RPMI7951 (cell line): ENCODE measurements around the gene URB1. TPM values are rescaled to one million over a fixed set of nuclear protein-coding genes. Genes with fewer than 3 reads are reported as not detected.
A peak's percentile ranks its signal among the peaks of the same experiment; 100 is the strongest.

ENCODE experiments used
- DNase-seq: peaks from one replicate; pipeline ENCODE4 v3.0.0-alpha.2; 2012; ENCODE audit warnings: low read depth
- total RNA-seq: library from RNA; depleted of rRNA; stranded (reverse); fragments of >200 nt; shearing (Covaris generic); gene quantifications from 2 replicates; pipeline ENCODE4 v1.2.3, GENCODE V29; 2014

Gene URB1
- total RNA-seq, 1 experiment from 2014 or later = 7.2 TPM

GRCh38 chr21:32347351-32347750 lies 45.5 kb downstream of the URB1 start:
- DNase-seq = no peak

DNA sequence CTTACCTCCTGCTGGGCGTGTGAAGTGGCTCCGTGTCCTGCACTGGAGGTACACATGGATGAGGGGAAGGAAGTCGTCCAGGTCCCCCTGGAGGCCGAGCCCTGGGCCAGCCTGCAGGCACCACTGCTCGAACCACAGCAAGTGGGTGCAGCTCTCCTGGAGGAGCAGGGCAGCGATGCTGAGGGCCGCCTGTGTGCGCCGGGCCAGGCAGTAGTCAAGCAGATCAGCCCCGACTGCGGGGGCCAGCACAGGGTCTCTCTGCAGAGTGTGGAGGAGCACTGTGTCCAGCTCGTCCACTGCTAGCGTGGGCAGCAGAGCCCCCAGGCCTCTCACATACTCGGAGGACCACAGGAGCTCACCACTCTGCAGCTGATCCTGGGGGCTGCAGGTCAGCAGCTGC lies 45.9 kb downstream of the URB1 start:
- no peak for DNase-seq

DNA sequence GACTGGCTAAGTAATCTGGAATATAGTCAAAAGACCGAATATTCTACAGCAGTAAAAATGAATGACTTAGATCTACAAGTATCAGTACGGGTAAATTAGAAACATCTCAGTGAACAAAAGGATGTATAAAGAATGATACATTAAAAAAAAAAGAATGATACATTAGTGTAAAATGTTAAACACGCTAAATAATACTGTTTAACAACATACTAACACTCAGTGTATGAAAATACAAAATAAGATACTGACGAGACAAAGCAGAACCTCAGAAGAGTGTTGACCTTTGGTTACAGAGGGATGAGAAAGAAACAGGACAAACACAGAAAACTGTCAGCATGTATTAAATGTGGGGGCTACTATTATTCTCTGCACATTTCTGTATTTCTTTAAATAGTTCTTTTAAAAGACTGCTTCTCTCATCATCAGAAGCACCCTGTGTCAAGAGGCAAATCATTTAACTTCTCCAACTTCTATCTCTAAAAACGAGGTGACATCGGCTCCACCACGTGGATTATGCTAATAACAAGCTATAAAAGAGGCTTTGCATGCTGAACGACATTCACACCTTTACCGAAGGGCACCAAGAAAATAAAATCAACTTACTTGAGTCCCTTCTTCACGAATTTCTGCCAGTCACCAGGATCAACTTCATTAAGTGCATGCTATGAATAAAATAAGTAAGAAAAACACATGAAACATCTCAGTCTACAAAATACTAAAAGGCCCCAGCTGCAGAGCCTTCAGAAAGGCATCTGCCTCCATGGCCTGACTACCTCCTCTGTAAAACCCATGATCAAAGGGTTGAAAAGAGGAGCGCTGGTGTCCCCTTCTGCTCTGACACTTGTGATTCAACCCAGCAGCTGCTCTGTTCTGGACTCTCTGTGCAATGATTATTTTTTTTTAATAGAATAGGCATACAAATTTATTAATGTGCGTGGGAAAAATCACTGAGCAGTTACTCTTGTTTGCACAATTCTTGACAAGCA lies 51.7 kb downstream of the URB1 start:
- DNase-seq = no peak

- no peak for DNase-seq
Measured at GRCh38 chr21:32338209-32338921, 54.4 kb downstream of the URB1 start.

DNA sequence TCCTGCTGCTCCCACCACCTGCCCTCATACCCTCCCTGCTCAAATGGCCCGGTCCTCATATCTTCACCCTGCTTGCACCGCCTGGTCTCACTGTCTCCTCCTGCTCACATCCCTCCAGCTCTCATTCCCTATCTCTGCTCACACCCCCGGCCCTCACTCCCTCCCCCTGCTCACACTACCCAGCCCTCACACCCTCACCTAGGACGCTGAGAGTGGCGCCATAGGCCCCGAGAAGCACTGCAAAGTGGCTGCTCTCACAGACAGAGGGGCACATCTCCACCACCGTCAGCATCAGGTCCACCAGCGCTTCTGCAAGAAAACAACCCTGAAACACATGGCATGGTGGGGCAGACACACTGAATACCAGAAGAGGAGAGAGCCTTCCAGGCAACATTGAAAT lies 55.6 kb downstream of the URB1 start:
- no peak for DNase-seq

GRCh38 chr21:32336711-32337110 lies 56.1 kb downstream of the URB1 start:
- peak; percentile 80 for DNase-seq

DNA sequence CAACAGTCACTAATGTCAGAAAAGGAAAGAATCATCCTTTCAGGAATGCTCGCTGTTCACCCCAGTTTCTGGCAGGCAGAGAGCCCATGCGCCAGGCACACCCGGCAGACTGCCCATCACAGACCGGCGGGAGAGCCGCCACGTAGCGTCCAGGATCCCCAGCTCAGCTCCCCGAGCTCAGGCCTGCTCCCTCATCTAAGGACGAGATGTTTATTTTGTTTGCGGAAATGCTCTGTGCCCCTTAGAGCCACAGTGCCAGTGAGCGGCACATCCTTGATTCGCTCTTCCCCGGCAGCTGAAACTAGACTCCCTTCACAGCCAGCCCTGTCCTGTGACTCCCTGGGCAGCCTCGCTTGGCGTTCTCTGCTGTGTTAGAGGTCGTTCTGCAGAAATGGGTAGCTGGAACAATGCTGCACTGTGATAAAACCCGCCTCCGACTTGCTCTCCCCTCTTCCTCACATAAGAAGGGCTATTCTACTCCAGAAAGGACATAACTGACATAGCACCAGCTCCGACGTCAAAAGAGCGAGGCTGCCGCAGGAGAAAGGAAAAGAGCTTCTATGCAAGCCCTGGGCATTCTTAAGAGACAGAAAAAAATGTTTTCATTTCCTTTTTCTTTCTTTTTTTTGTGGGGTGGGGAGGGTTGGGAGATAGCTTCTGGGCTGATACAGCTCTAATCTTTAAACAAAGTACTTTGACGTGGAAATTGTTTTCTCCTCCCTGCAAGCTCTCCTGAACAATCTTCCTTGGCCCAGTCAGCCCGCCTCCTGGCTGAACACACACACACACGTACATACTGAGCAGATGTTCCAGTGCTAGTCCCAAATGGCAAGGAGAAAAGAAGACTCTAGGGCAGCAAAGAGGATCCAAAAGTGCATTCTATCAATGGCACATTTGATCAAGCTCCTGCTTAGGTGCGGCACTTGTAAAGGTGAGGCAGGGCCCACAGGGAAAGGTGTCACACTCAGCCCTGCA lies 56.9 kb downstream of the URB1 start:
- peak; percentile 58 for DNase-seq

DNA sequence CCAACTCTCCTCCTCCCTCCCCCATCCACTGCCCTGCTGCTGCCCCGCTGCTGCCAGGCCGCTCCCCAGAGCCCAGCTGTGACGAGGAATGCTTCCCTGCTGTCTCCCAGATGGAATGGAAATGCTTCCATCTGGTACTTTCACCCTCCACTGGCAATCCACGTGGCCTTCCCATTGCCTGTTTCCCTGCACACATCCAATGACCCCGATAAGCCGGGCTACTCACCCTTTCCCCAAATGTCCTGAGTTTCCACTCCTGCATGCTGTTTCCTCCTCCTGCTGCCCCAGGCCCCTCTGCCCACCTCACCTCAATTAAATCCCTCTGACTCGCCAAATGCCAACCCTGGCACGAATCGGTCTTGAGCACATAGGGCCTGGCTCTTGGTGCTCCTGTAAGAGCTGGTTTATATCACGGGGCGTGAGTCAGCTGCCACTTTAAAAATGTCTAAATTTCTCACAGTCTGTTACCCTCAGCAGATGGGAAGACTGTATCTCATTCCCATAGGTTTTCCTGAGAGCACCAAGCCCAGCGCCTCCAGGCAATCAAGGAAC lies 57.8 kb downstream of the URB1 start:
- peak; percentile 86 for DNase-seq

GRCh38 chr21:32333953-32334673 lies 58.7 kb downstream of the URB1 start:
- no peak for DNase-seq

DNA sequence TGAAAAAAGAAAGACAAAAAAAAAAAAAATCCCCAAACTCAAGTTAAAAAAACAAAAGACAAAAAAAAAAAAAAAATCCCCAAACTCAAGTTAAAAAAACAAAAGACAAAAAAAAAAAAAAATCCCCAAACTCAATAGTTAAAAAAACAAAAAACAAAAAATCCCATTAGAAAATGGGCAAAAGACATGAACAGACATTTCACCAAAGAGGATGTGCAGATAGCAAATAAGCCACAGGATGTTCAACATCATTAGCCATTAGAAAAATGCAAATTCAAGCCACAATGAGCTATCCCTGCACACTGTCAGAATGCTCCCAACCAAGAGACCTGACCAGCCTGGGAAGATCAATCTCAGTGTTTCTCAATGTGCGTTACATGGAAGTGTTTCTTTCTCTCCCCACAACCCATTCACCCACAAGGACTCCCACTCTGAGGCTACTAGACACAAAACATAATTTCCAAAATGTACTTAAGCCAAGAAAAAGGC lies 60.3 kb downstream of the URB1 start:
- DNase-seq = no peak

- no peak for DNase-seq
Measured at GRCh38 chr21:32331444-32332305, 61.1 kb downstream of the URB1 start.

DNA sequence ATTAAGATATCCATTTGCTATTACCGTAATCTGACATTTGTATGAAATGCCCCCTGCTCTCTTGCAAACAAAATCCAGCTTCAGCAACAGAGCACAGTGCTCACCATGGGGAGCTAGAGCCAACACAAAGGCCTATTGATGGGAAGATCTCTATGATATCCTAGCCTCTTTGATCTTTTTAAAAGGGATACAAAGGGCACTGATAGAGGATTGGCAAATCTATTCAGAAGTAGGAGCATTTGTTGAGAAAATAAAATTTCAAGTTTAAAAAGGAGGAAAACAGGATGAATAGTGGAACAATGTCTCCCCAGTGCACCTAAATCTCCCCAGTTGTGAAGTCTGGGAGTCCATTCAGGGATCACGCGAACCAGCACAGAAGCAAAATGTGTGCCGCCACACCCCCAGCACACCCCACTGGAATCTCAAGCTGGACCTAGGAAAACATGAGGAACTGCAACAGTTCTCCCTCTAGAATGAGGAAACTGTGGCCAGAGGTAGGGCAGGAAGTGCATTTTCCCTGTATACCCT lies 62.0 kb downstream of the URB1 start:
- no peak for DNase-seq

DNA sequence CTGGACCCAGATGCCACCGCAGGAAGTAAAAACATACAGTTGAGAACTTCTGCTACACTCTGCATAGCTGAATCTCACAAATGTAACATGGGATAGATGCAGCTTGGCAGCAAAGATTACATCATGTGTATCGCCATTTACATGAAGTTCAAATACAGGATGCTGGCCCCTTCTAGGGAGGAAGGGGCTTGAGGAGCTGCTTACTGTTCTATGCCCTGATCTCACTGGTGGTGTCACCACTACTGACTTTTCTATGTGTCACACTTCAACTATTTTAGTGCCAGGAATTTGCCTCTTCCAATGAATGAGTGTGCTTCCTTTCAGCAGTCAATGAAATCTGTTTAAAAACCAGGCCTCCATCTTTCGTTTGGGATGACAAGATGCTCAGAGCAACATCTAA lies 63.0 kb downstream of the URB1 start:
- peak; percentile 52 for DNase-seq

DNA sequence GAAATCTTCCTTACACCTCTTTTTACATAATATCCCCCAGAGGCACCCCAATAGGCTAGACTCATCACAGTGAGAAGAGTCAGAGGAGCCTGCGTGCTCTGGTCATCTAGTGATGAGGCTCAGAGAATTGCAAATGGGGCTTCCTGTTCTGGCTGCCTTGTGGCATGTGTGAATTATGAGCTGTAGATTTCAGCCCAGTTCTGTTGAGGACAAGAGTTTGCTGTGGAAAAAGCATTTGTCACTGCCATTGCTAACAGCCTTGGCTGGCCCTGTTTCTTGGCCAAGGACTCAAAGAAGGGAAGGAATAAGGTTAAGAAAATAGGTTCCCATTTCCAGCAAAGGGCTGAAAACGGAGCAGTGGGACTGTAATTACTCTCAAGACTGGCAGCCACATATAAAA lies 63.5 kb downstream of the URB1 start:
- peak; percentile 54 for DNase-seq

GRCh38 chr21:32328595-32328994 lies 64.2 kb downstream of the URB1 start:
- peak; percentile 45 for DNase-seq

- DNase-seq = no peak
Measured at GRCh38 chr21:32325706-32326105, 67.1 kb downstream of the URB1 start.

DNA sequence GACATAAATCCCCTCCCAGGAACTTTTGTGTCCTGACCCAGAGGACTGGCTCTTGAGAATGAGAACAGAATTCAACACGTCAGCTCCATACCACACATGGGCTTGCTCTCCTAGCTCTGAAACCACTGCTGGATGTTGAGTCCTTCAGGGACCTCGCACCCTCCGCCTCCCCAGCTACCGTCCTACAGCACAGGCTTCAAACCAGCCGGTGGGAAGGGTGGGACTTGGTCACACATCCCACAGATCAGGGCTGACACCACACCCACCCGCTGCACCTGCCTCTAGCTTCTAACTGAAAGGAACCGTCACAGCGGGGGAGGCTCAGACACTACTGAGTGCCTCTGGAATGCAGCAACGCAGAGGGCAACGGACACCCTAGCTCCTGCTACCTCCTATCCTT lies 70.1 kb downstream of the URB1 start:
- no peak for DNase-seq

DNA sequence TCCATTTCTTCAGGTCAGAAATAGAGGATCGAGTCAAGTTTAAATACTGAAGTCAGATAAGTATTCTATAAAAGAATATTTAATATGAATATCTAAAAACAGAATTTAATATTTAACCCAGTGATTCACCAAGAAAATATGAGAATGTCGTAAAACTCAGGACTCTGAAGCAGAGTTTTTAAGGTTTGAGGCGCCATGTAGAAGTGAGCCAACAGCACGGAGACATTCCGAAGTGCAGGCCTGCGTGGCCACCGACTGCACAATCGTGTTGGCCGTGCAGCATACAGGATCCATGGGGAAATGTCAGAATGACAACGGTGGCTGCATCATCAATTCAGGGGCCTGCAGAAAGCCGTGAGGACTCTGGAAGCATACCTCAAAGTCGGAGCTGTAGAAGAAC lies 70.7 kb downstream of the URB1 start:
- no peak for DNase-seq

GRCh38 chr21:32321480-32321879 lies 71.3 kb downstream of the URB1 start:
- no peak for DNase-seq
